Stimulated activated CD4-positive, alpha-beta T cell treated with anti-CD3 and anti-CD28 coated beads, Interleukin-1b, Interleukin-23, amount 100 ng/mL, for 48 hours (primary cell): ENCODE measurements around the gene SPOUT1.
A peak's percentile ranks its signal among the peaks of the same experiment; 100 is the strongest.

Experiments used
- DNase-seq: peaks from one replicate; pipeline ENCODE4 v3.0.0-alpha.2; 2020

The SPOUT1 gene

GRCh38 chr9:128835246-128836210 lies 5.9 kb upstream of the SPOUT1 start:
- DNase-seq = no peak

GRCh38 chr9:128833696-128834095 lies 4.1 kb upstream of the SPOUT1 start:
- DNase-seq = no peak

DNA sequence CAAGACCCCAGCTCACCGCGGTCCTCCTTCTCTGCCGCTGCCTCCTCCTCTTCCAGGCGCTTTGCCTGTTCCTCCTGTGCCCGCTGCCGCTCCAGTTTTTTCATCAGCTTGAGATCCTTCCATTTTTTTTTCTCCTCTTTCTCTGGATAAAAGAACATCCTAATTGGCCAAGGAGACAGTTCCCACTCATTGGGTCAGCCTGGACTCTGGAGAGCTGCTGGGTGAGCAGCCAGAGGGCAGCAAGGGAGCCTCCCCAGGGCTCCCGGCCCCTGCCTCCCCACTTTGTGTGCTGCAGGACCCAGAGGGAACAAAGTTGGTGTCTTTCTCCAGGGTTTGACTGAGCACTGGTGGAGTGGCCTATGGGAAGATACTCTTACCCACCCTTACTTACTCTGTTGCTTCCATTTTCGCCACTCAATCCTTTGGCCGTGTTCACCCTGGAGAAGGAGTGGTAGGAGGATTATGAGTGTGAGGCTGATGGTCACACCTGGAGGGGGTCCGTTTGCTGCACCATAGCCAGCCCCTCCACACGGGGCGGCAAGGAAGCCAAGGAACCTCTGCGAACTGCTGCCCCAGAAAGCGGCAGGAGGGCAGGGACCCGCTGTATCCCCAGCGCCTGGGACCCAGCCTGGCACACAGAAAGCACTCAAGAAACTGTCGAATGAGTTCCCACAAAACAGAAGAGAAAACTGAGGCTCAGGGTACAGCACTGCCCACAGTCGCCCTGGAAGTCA lies 708 bp downstream of the SPOUT1 start:
- DNase-seq = no peak

- no peak for DNase-seq
Measured at GRCh38 chr9:128828267-128828666, 1.3 kb downstream of the SPOUT1 start.

DNA sequence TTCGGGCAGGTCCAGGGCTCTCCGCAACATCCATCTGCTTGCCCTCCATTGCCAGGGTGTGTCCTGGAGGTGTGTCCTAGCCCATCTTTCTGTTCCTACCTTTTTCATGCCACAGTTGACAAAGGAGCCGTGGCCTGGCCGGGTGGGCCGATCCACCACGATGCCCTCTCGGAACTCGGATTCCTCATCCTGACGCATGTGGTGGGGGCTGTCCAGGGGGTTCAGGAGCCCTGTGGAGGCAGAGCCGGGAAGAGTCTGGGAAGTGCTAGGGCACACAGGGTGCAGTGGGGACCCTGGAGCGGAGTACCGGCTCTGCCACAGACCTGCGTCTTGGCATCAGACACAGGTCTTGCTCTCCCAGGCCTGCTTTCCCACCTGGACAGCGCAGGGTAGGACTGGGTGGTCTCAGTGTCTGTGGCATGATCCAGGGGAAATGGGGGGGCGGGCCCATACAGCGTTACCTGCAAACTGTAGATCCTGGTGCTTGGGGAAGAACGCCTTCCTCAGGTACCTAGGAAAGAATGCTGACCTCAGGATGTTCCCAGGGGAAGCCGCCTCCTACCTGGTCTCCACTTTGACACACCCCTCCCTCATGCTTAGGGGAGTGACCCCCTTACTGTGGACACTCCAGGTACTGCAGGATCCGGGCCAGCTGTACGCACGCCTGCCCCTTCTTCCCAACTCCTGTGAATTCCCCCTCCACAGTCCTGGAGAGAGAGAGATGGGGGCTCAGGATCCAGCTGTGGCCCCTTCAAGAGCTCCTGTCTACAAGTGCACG lies 3.5 kb downstream of the SPOUT1 start:
- no peak for DNase-seq

DNA sequence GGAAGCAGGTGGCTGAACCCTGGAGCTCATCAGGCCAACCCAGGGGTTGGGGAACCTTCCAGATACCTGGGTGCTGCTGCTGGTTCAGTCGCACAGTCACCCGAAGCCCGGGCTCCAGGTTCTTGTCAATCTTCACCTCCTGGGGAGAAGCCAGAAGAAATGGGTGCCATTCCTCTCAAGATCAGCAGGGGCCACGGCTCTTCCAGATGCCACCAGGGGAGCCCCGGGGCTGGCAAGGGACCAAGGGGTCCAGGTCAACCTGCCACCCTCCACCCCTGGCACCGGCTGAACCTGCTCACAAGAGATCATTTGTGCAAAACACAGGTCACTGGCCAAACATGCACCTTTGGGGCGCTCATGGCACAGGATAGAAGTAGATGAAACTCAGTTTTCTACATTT lies 4.7 kb downstream of the SPOUT1 start:
- no peak for DNase-seq

DNA sequence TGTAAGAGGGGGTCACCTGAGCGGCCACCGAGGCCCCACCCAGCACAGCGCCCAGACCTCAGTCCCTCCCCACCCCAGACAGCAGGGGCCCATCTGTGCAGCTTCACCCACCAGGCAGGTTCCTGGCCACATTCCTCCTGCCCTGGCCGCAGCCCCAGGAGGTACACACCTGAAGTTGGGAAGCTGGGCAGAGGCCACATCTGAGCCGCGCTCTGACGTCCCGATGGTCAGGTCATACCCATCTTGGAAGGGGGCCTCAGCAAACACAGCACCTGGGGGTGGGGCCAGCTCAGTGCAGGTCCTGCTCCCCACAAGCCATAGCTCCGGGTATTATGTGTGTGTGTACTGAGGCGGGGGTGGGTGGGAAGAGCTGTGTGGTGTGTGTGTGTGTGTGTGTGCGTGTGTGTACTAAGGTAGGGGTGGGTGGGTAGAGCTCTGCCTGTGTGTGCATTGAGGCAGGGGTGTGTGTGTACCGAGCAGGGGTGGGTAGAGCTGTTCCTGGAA lies 5.6 kb downstream of the SPOUT1 start:
- DNase-seq = no peak

DNA sequence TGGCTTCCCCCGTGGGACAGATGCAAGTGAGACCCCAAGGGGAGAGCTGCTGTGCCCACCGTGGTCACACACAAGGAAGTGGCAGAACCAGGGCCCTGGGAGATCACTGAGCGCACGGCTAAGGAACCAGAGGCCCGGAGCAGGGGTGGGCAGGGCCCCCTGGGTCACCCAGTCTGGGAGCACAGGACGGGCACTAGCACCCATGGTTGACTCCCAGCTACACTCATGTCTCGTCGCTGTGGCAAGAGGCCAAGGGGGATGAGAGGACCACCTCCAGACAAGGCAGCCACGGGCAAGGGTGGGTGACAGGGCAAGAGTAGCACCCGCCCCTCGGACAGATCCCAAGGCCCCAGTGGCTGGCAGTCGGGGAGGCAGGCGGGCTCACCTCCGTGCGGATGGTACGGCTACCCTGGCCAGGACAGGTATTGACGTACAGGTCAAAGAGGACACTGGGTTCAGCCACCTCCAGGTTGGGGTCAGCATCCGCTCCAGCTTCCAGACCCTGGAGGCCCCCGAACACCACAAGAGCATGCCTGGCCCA lies 6.2 kb downstream of the SPOUT1 start:
- no peak for DNase-seq

GRCh38 chr9:128822407-128823042 lies 7.1 kb downstream of the SPOUT1 start:
- no peak for DNase-seq

GRCh38 chr9:128821584-128822406 lies 7.8 kb downstream of the SPOUT1 start:
- no peak for DNase-seq

GRCh38 chr9:128820665-128821583 lies 8.7 kb downstream of the SPOUT1 start:
- no peak for DNase-seq

GRCh38 chr9:128819716-128820664 lies 9.6 kb downstream of the SPOUT1 start:
- no peak for DNase-seq

- DNase-seq = peak; percentile 45
Measured at GRCh38 chr9:128818839-128819715, 10.5 kb downstream of the SPOUT1 start.

GRCh38 chr9:128818099-128818838 lies 11.3 kb downstream of the SPOUT1 start, which contains the start of gene ENDOG:
ENDOG (plus strand) TSS chr9:128818500; CDS start chr9:128818685, 185 bp downstream.
- DNase-seq = peak; percentile 97

DNA sequence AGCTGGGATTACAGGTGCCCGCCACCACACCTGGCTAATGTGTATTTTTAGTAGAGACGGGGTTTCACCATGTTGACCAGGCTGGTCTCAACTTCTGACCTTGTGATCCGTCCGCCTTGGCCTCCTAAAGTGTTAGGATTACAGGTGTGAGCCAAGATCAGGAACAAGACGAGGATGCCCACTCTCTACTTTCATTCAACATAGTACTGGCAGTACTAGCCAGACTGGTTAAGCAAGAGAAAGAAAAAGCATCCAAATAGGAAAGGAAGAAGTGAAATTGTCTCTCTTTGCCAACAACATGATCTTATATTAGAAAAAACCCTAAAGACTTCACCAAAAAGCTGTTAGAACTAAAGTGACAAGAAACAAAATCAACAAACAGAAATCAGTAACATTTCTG lies 18.7 kb downstream of the SPOUT1 start:
- DNase-seq = no peak

DNA sequence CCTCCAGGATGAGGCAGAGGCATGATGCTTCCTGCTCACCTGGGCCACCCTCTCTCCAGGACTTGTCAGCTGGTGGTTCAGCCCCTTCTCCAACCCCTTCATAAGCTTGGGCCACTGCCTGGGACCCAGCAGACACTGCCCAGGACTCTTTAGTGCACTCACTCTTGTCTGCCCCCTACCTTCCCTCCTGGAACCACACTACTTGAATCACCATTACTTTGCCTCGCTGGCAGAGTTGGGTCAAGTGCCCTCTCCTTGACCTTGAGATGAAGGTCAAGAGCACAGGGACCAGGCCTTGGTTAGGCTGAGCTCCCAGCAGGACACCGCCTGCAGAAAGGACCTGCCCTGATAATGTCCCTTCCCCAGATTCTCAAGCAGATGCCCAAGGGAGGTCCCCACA lies 19.8 kb downstream of the SPOUT1 start:
- no peak for DNase-seq

DNA sequence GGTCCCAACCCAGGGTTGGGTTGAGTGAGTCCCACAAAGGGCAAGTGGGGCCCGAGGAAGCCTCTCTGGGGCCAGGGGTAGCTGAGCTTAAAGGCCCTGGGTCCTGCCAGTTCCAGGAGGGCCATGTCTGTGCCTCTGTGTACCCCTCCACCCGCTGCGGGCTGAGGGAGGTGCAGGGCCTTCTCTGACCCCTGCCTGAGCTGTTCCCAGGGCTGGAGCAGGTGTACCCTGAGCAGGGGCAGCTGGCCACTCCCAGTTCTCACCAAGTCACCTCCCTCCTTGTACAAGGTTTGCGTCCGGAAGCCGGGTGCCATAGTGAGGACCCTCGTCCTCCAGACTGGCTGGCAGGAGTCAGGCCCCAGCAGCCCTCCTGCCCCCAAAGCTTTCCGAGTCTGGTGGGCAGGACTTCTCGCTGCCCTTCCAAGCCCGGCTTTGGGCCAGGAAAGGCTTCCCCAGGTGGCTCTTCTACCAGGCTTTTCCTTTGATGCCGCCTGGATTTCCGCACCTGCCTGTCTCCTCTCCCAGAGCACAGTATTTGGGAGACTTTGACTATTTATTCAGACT lies 20.5 kb downstream of the SPOUT1 start:
- no peak for DNase-seq
